Measurements from ENCODE around the gene BMF.

DNA sequence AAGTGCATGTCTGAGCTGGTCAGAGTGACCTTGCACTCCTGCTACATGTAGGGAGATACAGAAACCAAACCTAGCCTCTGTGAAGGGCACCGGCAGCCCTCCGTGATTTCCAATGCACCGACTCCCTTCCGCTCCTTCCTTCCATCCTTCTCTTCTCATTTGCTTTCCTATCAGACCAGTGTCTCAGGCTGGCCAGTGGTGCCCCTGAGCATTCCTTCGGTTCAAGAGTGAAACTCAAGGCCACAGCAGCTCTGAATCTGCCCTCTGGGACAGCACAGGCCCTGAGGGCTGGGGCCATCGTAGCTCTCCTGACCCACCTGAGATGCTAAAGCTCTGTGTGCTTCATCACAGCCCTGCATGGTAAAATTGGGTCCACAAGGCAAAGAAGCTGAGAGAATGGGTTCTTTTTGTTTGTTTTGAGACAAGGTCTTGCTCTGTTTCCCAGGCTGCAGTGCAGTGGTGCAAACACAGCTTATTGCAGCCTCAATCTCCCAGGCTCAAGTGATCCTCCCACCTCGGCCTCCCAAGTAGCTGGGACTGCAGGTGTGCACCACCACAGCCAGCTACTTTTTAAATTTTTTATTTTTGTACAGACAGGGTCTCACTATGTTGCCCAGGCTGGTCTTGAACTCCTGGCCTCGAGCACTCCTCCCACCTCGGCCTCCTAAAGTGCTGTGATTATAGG lies 2.3 kb upstream of the BMF start:
- TF ChIP-seq POLR2AphosphoS5 (IDR thresholded peaks at IDR 0.05; ENCODE audit: low read depth, low read length): no peak
- TF ChIP-seq POLR2A (IDR thresholded peaks at IDR 0.05; ENCODE audit: low read depth, low read length): no peak
- no peak for TF ChIP-seq TAF1 (IDR thresholded peaks at IDR 0.05; ENCODE audit: borderline replicate concordance, low read depth, low read length)

All from GM12892 (cell line).